ENCODE measurements around the gene NKIRAS2. TPM values are rescaled to one million over a fixed set of nuclear protein-coding genes. Genes with fewer than 3 reads are reported as not detected.
A peak's percentile ranks its signal among the peaks of the same experiment; 100 is the strongest.
"Not testable (repeated sequence)": the region's sequence is repeated elsewhere in the genome, so short reads cannot be mapped to it uniquely, and the experiment has no call there.

The NKIRAS2 gene
- polyA plus RNA-seq, 1 donor (not counting 4 experiments of a cell fraction or from before 2014, with no cell fraction given): 26.3 TPM

GRCh38 chr17:42010898-42011516, 8.9 kb upstream of the NKIRAS2 start:
- no peak overlapping the region for H3K4me3 ChIP-seq (ENCODE audit: control insufficient read depth in 2 of 3, extremely low read depth in 1 of 3, insufficient read depth in 2 of 3, low read depth in 1 of 3, low read length in 3 of 3)
- H3K27ac ChIP-seq (ENCODE audit: control insufficient read depth, insufficient read depth, low read length): peak overlapping the region; percentile 58
- no peaks in the 10 kb centered on the region for H3K9me3 ChIP-seq (ENCODE audit: control insufficient read depth, low read depth, low read length)
- H4K20me1 ChIP-seq (ENCODE audit: control insufficient read depth, extremely low read depth, insufficient read depth, low read length): no peaks in the 10 kb centered on the region
- DNase-seq (ENCODE audit: low read depth, low spot score) (no peak), FAIRE-seq (no peak)
- dilution Hi-C loops (cut with MboI; ENCODE audit: extremely low pct_ligation_motif_present, low sequenced_read_pairs): no loop called here
- peaks cover 92% of the 10 kb centered on the region for H3K79me2 ChIP-seq (ENCODE audit: control insufficient read depth, insufficient read depth, low read length)
- TF ChIP-seq CTCF (optimal IDR thresholded peaks at IDR 0.05 in 1 of 3, IDR thresholded peaks at IDR 0.05 in 1 of 3, conservative IDR thresholded peaks at IDR 0.05 in 1 of 3; ENCODE audit: extremely low read depth in 1 of 3, insufficient read depth in 2 of 3, low read length in 3 of 3) (no peak), EZH2 (IDR thresholded peaks at IDR 0.05; ENCODE audit: low read length) (no peak)
- no peaks in the 10 kb centered on the region for H3K27me3 ChIP-seq (ENCODE audit: control insufficient read depth, extremely low read depth, insufficient read depth, low read length)
- H2AFZ ChIP-seq (ENCODE audit: control insufficient read depth, low read length): no peak overlapping the region
- peaks cover 2 to 14% of the 10 kb centered on the region in 2 experiments for H3K36me3 ChIP-seq (ENCODE audit: control insufficient read depth in 2 of 2, extremely low read depth in 1 of 2, insufficient read depth in 2 of 2, low read length in 2 of 2)
- H3K4me1 ChIP-seq (ENCODE audit: control insufficient read depth, extremely low read depth, insufficient read depth, low read length): peaks cover 40% of the 10 kb centered on the region
- no peaks in the 10 kb centered on the region for H3K9me1 ChIP-seq (ENCODE audit: control insufficient read depth, extremely low read depth, insufficient read depth, low read length)
- peak overlapping the region; percentile 49 for H3K4me2 ChIP-seq (ENCODE audit: control insufficient read depth, extremely low read depth, insufficient read depth, low read depth, low read length)
- H3K9ac ChIP-seq (ENCODE audit: control insufficient read depth, extremely low read depth, insufficient read depth, low read length): no peak overlapping the region

- H3K79me2 ChIP-seq (ENCODE audit: control insufficient read depth, insufficient read depth, low read length): peaks cover 91% of the 10 kb centered on the region
- H3K9me1 ChIP-seq (ENCODE audit: control insufficient read depth, extremely low read depth, insufficient read depth, low read length); FAIRE-seq; H3K9ac ChIP-seq (ENCODE audit: control insufficient read depth, extremely low read depth, insufficient read depth, low read length); H3K9me3 ChIP-seq (ENCODE audit: control insufficient read depth, low read depth, low read length); H3K4me2 ChIP-seq (ENCODE audit: control insufficient read depth, extremely low read depth, insufficient read depth, low read depth, low read length); H3K27ac ChIP-seq (ENCODE audit: control insufficient read depth, insufficient read depth, low read length); H3K27me3 ChIP-seq (ENCODE audit: control insufficient read depth, extremely low read depth, insufficient read depth, low read length); H3K4me3 ChIP-seq (ENCODE audit: control insufficient read depth in 2 of 3, extremely low read depth in 1 of 3, insufficient read depth in 2 of 3, low read depth in 1 of 3, low read length in 3 of 3); H4K20me1 ChIP-seq (ENCODE audit: control insufficient read depth, extremely low read depth, insufficient read depth, low read length); DNase-seq (ENCODE audit: low read depth, low spot score); dilution Hi-C loops (cut with MboI; ENCODE audit: extremely low pct_ligation_motif_present, low sequenced_read_pairs); H2AFZ ChIP-seq (ENCODE audit: control insufficient read depth, low read length): not testable (repeated sequence)
- H3K4me1 ChIP-seq (ENCODE audit: control insufficient read depth, extremely low read depth, insufficient read depth, low read length): peaks cover 40% of the 10 kb centered on the region
- peaks cover 2 to 14% of the 10 kb centered on the region in 2 experiments for H3K36me3 ChIP-seq (ENCODE audit: control insufficient read depth in 2 of 2, extremely low read depth in 1 of 2, insufficient read depth in 2 of 2, low read length in 2 of 2)
These were observed 7.5 kb upstream of the NKIRAS2 start for GRCh38 chr17:42012363-42012762.

- H3K9ac ChIP-seq (ENCODE audit: control insufficient read depth, extremely low read depth, insufficient read depth, low read length); H3K9me1 ChIP-seq (ENCODE audit: control insufficient read depth, extremely low read depth, insufficient read depth, low read length); H3K27ac ChIP-seq (ENCODE audit: control insufficient read depth, insufficient read depth, low read length); H3K9me3 ChIP-seq (ENCODE audit: control insufficient read depth, low read depth, low read length); DNase-seq (ENCODE audit: low read depth, low spot score); FAIRE-seq; H3K27me3 ChIP-seq (ENCODE audit: control insufficient read depth, extremely low read depth, insufficient read depth, low read length); H3K4me3 ChIP-seq (ENCODE audit: control insufficient read depth in 2 of 3, extremely low read depth in 1 of 3, insufficient read depth in 2 of 3, low read depth in 1 of 3, low read length in 3 of 3); dilution Hi-C loops (cut with MboI; ENCODE audit: extremely low pct_ligation_motif_present, low sequenced_read_pairs); H3K4me2 ChIP-seq (ENCODE audit: control insufficient read depth, extremely low read depth, insufficient read depth, low read depth, low read length); H2AFZ ChIP-seq (ENCODE audit: control insufficient read depth, low read length); H4K20me1 ChIP-seq (ENCODE audit: control insufficient read depth, extremely low read depth, insufficient read depth, low read length): not testable (repeated sequence)
- H3K36me3 ChIP-seq (ENCODE audit: control insufficient read depth in 2 of 2, extremely low read depth in 1 of 2, insufficient read depth in 2 of 2, low read length in 2 of 2): peaks cover 2 to 12% of the 10 kb centered on the region in 2 experiments
- H3K4me1 ChIP-seq (ENCODE audit: control insufficient read depth, extremely low read depth, insufficient read depth, low read length): peaks cover 45% of the 10 kb centered on the region
- peaks cover 79% of the 10 kb centered on the region for H3K79me2 ChIP-seq (ENCODE audit: control insufficient read depth, insufficient read depth, low read length)
These were observed 6.2 kb upstream of the NKIRAS2 start for GRCh38 chr17:42013740-42014139.
